Measurements from ENCODE around the gene PACS1.

The PACS1 gene

GRCh38 chr11:66221726-66222236 is 151.7 kb downstream of the PACS1 start:
- no peak for DNase-seq (ENCODE audit: low read depth in 1 of 2, low spot score in 1 of 2)

- DNase-seq (ENCODE audit: low read depth in 1 of 2, low spot score in 1 of 2), result peak; percentile 77 to 87
Measured at GRCh38 chr11:66222358-66223149, 152.5 kb downstream of the PACS1 start.

DNA sequence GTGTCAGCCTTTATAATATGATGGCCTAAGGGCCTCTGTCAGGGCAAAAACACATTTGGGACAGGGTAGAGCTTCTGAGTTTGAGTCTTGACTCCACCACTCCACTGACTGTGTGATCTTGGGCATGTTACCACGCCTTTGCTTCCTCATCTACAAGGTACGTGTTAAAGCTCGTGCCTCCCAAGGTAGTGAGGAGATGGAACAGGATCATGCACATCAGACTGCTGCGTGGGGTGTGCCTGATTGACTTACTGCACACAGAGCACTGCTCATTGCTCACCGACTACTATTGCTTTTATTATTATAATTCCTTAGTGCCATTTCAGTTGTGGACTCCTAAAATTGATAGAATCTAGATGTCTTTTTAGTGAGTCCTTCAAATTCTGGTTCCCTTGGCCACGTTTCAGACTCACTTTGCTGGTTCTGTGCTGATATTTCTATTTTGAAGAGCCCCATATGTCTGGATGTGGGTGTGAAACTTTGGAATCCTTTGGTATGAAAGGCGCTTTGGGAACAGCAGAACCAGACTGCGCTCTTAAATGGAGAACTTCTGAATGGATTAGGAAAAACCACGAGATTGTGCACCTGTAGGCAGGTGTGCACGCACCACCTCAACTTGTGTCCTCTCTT is 154.3 kb downstream of the PACS1 start:
- no peak for DNase-seq (ENCODE audit: low read depth in 1 of 2, low spot score in 1 of 2)

- DNase-seq (ENCODE audit: low read depth in 1 of 2, low spot score in 1 of 2), result no peak
Measured at GRCh38 chr11:66225066-66225465, 155.0 kb downstream of the PACS1 start.

DNA sequence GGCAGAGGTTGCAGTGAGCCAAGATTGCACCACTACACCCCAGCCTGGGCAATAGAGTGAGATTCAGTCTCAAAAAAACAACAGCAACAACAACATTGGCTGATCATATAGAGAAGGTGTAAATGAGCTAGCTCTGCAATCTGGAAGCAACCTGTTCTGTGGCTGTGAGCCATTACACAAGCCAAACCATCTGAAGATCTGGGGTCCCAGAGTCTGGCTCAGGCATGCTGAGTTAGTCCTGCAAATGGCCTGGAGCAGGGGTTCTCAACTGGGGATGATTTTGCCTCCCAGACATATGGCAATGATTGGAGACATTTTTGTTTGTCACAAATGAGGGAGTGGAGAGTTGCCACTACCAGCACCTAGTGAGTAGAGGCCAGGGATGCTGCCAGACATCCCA is 156.0 kb downstream of the PACS1 start:
- no peak for DNase-seq (ENCODE audit: low read depth in 1 of 2, low spot score in 1 of 2)

DNA sequence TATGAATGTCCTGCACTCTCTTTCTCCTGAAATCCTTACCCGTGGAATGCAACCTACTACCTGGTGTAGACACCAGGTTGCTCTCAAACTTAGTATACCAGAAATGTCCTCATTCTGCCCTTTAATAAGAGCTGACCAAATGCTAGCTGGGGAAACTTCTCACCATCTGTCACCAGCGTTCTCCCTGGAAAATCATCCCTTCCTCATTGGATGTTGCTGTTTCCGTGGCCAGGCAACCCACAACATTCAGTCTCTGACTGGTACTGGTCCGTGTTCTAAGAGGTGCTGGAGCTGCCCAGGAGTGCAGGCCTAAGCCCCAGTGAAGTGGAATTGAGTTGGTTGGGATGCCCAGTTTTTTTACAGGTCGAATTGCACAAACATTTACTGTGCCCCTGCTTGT is 157.6 kb downstream of the PACS1 start:
- DNase-seq (ENCODE audit: low read depth in 1 of 2, low spot score in 1 of 2), result no peak

DNA sequence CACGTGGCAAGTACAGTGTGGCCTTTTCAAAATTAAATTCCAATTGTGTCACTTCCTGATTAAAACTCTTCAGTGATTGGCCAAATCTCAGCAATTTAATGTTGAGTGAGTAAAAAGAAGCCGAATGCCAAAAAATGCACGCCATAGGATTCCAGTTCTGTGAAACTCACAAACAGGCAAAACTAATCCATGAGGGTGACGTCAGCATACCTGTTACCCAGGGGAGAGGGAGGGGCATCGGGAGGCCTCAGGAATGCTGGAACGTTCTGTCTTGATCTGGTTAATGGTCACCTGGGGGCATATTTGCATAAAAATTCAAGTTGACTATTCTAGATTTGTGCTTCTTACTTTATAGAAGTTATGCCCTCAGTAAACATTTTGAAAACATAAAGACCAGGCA is 158.4 kb downstream of the PACS1 start:
- DNase-seq (ENCODE audit: low read depth in 1 of 2, low spot score in 1 of 2), result no peak

- DNase-seq (ENCODE audit: low read depth in 1 of 2, low spot score in 1 of 2), result no peak
Measured at GRCh38 chr11:66230156-66230555, 160.1 kb downstream of the PACS1 start.

- no peak for DNase-seq (ENCODE audit: low read depth in 1 of 2, low spot score in 1 of 2)
Measured at GRCh38 chr11:66230978-66231377, 160.9 kb downstream of the PACS1 start.

DNA sequence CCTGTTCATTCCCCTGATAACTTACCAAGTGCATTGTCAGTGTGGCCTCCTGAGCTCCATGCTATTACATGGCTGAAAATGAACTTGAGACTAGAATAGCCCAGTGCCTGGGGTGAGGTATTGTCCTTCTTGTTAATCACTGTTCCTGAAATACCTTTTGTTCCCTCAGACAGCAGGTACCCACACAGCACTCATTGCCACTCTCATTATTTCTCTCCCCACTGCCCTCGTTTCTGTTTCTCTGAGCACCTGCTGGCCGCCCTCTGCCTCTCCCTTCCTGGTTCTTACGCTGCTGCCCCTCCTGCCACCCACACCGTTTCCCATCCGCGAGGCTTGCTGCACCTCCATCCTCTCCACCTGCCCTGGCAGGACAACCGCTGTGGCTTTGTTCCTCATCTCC is 161.5 kb downstream of the PACS1 start:
- DNase-seq (ENCODE audit: low read depth in 1 of 2, low spot score in 1 of 2), result no peak

DNA sequence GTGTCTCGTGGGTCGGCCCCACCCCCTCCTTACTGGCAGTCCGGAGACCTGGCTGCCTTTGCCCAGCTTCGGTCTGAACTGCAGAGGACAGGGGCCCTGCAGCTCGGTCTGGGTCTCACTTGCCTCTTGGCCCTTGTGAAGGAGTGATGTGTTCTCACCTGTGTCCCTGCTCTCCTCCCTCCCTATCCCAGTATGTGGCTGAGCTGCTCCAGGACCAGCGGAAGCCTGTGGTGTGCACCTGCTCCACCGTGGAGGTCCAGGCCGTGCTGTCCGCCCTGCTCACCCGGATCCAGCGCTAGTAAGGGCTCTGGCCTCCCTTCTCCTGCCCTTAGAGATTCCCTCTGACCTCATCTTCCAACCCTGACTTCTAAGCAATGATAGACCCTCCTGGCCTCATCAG is 162.7 kb downstream of the PACS1 start:
- DNase-seq (ENCODE audit: low read depth in 1 of 2, low spot score in 1 of 2), result no peak

GRCh38 chr11:66233301-66233700 is 163.2 kb downstream of the PACS1 start:
- DNase-seq (ENCODE audit: low read depth in 1 of 2, low spot score in 1 of 2), result no peak

- DNase-seq (ENCODE audit: low read depth in 1 of 2, low spot score in 1 of 2), result no peak
Measured at GRCh38 chr11:66235141-66235540, 165.1 kb downstream of the PACS1 start.

GRCh38 chr11:66237867-66238266 is 167.8 kb downstream of the PACS1 start:
- no peak for DNase-seq (ENCODE audit: low read depth in 1 of 2, low spot score in 1 of 2)

DNA sequence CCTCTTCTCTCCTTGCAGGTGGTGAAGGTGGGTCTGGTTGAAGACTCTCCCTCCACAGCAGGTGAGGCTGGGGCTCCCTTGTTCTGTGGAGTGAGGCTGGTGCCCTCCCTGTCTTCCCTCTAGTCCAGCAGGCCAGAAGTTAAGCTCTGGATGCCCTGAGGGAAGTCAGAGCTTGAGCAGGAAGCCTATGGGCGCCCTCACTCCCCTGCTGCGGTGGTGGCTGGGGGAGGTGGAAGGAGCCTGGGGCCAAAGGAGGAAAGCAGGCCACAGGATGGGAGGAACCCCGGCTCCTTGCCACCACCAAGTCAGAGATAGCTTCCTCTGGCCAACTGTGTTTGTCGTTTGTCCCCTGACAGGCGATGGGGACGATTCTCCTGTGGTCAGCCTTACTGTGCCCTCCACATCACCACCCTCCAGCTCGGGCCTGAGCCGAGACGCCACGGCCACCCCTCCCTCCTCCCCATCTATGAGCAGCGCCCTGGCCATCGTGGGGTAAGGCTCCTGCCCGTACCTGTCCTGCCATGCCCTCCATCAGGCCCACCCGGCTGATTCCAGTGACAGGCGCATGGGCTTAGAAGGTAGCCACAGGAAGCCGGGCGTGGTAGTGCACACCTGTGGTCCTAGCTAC is 168.8 kb downstream of the PACS1 start:
- DNase-seq (ENCODE audit: low read depth in 1 of 2, low spot score in 1 of 2), result no peak

DNA sequence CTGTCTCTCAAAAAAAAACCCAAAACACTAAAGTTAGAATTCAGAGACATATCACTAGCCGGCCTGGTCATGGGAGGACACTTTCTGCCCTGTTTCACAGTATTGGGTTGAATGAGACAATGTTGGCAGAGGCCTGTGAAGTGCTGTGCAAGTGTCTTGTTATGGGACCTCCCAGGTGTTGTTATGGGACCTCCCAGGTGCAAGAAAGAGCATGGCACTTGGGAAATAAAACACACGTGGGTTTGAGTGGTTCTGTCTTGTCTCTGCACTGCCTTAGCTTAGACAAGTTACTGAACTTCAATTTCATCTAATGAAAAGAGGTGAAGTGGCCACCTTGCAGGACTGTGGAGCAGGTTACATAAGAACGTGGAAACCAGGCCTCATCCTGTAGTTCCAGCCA is 169.4 kb downstream of the PACS1 start:
- no peak for DNase-seq (ENCODE audit: low read depth in 1 of 2, low spot score in 1 of 2)

- DNase-seq (ENCODE audit: low read depth in 1 of 2, low spot score in 1 of 2), result no peak
Measured at GRCh38 chr11:66239998-66240780, 170.1 kb downstream of the PACS1 start.

- no peak for DNase-seq (ENCODE audit: low read depth in 1 of 2, low spot score in 1 of 2)
Measured at GRCh38 chr11:66240781-66241136, 170.7 kb downstream of the PACS1 start.

GRCh38 chr11:66242095-66242765 is 172.2 kb downstream of the PACS1 start:
- DNase-seq (ENCODE audit: low read depth in 1 of 2, low spot score in 1 of 2), result no peak

GRCh38 chr11:66243782-66244535 is 173.9 kb downstream of the PACS1 start:
- no peak for DNase-seq (ENCODE audit: low read depth in 1 of 2, low spot score in 1 of 2)
